ENCODE data around the gene FGF12.

DNA sequence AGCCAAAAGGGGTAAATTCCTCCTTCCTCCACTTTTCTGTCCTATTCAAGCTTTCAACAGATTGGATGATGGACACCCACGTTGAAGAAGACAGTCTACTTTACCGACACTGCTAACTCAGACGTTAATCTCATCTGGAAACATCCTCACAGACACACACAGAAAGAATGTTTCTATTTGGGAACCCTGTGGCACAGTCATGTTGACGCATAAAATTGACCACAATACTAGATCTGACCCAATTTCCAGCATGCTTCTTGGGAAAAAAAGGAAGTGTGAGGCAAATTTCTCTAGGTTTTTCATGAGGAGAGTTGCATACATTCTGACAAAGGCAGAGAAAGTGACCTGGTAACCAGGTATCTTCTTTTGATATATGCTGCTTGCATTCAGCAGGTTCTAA is 594.1 kb downstream of the FGF12 start:
- TF ChIP-seq, protein P1, sequence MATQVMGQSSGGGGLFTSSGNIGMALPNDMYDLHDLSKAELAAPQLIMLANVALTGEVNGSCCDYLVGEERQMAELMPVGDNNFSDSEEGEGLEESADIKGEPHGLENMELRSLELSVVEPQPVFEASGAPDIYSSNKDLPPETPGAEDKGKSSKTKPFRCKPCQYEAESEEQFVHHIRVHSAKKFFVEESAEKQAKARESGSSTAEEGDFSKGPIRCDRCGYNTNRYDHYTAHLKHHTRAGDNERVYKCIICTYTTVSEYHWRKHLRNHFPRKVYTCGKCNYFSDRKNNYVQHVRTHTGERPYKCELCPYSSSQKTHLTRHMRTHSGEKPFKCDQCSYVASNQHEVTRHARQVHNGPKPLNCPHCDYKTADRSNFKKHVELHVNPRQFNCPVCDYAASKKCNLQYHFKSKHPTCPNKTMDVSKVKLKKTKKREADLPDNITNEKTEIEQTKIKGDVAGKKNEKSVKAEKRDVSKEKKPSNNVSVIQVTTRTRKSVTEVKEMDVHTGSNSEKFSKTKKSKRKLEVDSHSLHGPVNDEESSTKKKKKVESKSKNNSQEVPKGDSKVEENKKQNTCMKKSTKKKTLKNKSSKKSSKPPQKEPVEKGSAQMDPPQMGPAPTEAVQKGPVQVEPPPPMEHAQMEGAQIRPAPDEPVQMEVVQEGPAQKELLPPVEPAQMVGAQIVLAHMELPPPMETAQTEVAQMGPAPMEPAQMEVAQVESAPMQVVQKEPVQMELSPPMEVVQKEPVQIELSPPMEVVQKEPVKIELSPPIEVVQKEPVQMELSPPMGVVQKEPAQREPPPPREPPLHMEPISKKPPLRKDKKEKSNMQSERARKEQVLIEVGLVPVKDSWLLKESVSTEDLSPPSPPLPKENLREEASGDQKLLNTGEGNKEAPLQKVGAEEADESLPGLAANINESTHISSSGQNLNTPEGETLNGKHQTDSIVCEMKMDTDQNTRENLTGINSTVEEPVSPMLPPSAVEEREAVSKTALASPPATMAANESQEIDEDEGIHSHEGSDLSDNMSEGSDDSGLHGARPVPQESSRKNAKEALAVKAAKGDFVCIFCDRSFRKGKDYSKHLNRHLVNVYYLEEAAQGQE (IDR thresholded peaks at IDR 0.05; ENCODE audit: insufficient read depth in 1 of 2, low read depth in 2 of 2, low read length in 2 of 2): no peak
- TF ChIP-seq TAF1 (IDR thresholded peaks at IDR 0.05; ENCODE audit: borderline replicate concordance, insufficient read depth, low read length): no peak
- no peak for TF ChIP-seq POLR2AphosphoS5 (IDR thresholded peaks at IDR 0.05; ENCODE audit: low read depth, low read length)
